ENCODE measurements around the gene RALGPS1. TPM values are rescaled to one million over a fixed set of nuclear protein-coding genes. Genes with fewer than 3 reads are reported as not detected.

Gene RALGPS1
- total RNA-seq, 1 experiment from 2014 or later = 18.6 TPM

GRCh38 chr9:127058645-127059021, 144.1 kb downstream of the RALGPS1 start:
- Histone ChIP-seq H3K79me2 (ENCODE audit: insufficient read depth, low read length) (no peaks in the 10 kb centered on the region), H3K18ac (ENCODE audit: insufficient read length, low read depth, low read length) (no peak overlapping the region), H3K14ac (ENCODE audit: insufficient read depth, low read length) (no peak overlapping the region), H2BK120ac (ENCODE audit: low read depth, low read length, poor library complexity, severe bottlenecking) (no peak overlapping the region), H4K20me1 (ENCODE audit: control insufficient read depth, insufficient read depth, insufficient read length) (no peaks in the 10 kb centered on the region), H3K56ac (ENCODE audit: insufficient read length, low read depth, low read length) (no peak overlapping the region), H4K8ac (replicated peaks; ENCODE audit: insufficient read length, low read depth, low read length) (no peak overlapping the region), H3T11ph (ENCODE audit: low read length) (no peak overlapping the region), H3K4me1 (ENCODE audit: insufficient read depth, low read length) (0 out of 2 replicates have a peak, but pooled peaks cover 3% of the 10 kb centered on the region), H3K27ac (ENCODE audit: insufficient read length, low read depth, low read length) (no peak overlapping the region), H3K9ac (ENCODE audit: extremely low read depth, insufficient read length, low read length) (no peak overlapping the region), H3K4ac (ENCODE audit: low read depth, low read length) (no peak overlapping the region), H3K23ac (ENCODE audit: insufficient read length, low read depth, low read length) (no peak overlapping the region), H3K9me3 (ENCODE audit: control insufficient read depth, low read depth, low read length) (no peaks in the 10 kb centered on the region), H2BK5ac (ENCODE audit: insufficient read length, low read length) (no peak overlapping the region), H2BK20ac (ENCODE audit: low read depth, low read length, poor library complexity, severe bottlenecking) (no peak overlapping the region), H2AFZ (ENCODE audit: low read length) (no peak overlapping the region), H3K79me1 (ENCODE audit: insufficient read depth, low read depth, low read length, poor library complexity, severe bottlenecking) (no peaks in the 10 kb centered on the region), H2BK15ac (ENCODE audit: low read depth, low read length) (no peak overlapping the region), H4K91ac (ENCODE audit: insufficient read length, low read depth, low read length) (no peak overlapping the region), H4K5ac (ENCODE audit: insufficient read length, low read depth, low read length) (no peak overlapping the region), H2AK5ac (ENCODE audit: insufficient read length, low read length) (no peak overlapping the region), H3K27me3 (ENCODE audit: insufficient read depth, low read length) (no peaks in the 10 kb centered on the region), H3K4me2 (ENCODE audit: insufficient read depth, insufficient read length, low read length) (no peak overlapping the region), H3K23me2 (ENCODE audit: insufficient read length, low read depth, low read length, poor library complexity, severe bottlenecking) (no peaks in the 10 kb centered on the region), H2BK12ac (ENCODE audit: insufficient read length, low read depth, low read length) (no peak overlapping the region)
- Mint-ChIP-seq H3K27me3 (ENCODE audit: low read depth) (no peaks in the 10 kb centered on the region), H3K4me3 (no peak overlapping the region), H3K4me1 (peaks cover 9% of the 10 kb centered on the region in 2 experiments), H3K9me3 (no peaks in the 10 kb centered on the region), H3K36me3 (ENCODE audit: insufficient read depth in 1 of 3, low read depth in 3 of 3) (peaks cover 0 to 3% (median 0%) of the 10 kb centered on the region in 3 experiments; a peak in 1 of 7 replicates), H3K27ac (no peak overlapping the region)
- WGBS (ENCODE audit: extremely low coverage, insufficient read length, low lambda C conversion rate) = no CpG with 5 or more reads among the region's 4 CpGs
- DNase-seq = no peak
- TF ChIP-seq CTCF (conservative IDR thresholded peaks at IDR 0.05) = no peak

Data from H9 (cell line).